GM12875 (cell line): ENCODE results near the gene SMURF2.

Experiments
- H3K4me3 ChIP-seq: one replicate; pipeline ENCODE4 v1.5.1; 2011; ENCODE audit warnings: low read depth, low read length, control low read depth
- TF ChIP-seq, protein P1 (sequence below): IDR thresholded peaks from 2 replicates; pipeline ENCODE4 v1.5.1; 2011; ENCODE audit warnings: low read depth, mild to moderate bottlenecking, control low read depth, inconsistent platforms, low read length, moderate library complexity, borderline replicate concordance; ENCODE audit not compliant: insufficient read depth

SMURF2 gene

DNA sequence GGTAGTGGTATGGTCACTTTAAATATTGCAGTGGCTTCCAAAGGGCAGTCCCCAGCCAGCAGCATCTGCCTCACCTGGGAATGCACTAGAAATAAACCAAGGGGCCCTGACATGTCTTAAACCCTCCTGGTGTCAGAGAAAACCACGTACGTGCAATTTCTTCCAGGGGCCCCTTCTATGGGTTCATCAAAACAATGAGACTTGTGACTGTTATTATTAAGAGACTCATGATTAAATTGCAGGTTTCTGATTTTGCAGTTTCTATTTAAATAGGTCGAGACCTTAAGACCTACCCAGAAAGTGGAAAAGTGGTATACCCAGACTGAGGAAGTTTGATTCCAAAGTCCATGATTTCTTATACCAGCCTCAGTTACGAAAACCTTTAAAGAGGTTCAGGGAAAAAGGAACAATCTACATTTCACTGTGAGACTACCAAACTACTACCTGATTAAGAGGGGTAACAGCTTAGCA, 164.5 kb downstream of the SMURF2 start:
- H3K4me3 ChIP-seq, result no peak overlapping the region
- TF ChIP-seq, protein P1, sequence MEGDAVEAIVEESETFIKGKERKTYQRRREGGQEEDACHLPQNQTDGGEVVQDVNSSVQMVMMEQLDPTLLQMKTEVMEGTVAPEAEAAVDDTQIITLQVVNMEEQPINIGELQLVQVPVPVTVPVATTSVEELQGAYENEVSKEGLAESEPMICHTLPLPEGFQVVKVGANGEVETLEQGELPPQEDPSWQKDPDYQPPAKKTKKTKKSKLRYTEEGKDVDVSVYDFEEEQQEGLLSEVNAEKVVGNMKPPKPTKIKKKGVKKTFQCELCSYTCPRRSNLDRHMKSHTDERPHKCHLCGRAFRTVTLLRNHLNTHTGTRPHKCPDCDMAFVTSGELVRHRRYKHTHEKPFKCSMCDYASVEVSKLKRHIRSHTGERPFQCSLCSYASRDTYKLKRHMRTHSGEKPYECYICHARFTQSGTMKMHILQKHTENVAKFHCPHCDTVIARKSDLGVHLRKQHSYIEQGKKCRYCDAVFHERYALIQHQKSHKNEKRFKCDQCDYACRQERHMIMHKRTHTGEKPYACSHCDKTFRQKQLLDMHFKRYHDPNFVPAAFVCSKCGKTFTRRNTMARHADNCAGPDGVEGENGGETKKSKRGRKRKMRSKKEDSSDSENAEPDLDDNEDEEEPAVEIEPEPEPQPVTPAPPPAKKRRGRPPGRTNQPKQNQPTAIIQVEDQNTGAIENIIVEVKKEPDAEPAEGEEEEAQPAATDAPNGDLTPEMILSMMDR, result no peak

GRCh38 chr17:64496786-64497564, 165.1 kb downstream of the SMURF2 start, which contains the start of gene POLG2:
Gene POLG2, minus strand, starts transcription at chr17:64497054. Its CDS starts 86 bp downstream, at chr17:64496968.
- H3K4me3 ChIP-seq, result peak within 1 kb of the TSS; percentile 73
- TF ChIP-seq, protein P1, result peak; percentile 61; the same call in 1 of the 2 replicates

DNA sequence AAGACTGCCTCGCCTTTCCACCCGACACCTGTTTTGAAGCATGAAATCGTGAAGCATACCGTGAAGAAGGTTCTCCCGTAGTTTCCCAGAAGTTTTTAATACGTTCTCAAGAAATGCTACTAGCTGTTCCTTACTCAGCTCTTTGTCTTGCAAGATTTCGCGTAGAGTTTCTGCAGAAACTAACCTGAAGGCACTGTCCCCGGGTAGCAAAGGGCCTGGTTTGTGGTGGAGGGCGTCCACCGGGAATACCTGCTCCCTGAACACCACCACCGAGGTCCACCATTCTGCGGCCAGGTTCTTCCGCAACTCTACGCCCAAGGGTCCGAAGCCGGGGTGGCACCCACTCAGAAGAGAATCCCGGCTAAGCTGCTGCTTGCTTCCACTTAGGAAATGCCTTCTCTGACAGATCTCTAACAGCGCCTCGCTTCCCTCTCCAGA, 165.7 kb downstream of the SMURF2 start:
- TF ChIP-seq, protein P1, result no peak
- H3K4me3 ChIP-seq, result peak overlapping the region; percentile 73
